Calu3 (cell line): ENCODE data around the gene OVOL3. TPM values are rescaled to one million over a fixed set of nuclear protein-coding genes. Genes with fewer than 3 reads are reported as not detected.

Experiments
- BruUV-seq: library from RNA; stranded (reverse); fragments of 400-500 nt; replicated peaks from 2 replicates; lab custom pipeline; 2021; lab: Mats Ljungman, UMichigan
- CTCF ChIA-PET: fragments of 300-600 bp; sonication (Branson Sonifier 250); formaldehyde crosslinking; loops from one replicate; lab custom pipeline; 2022; ENCODE audit warnings: antibody characterized with exemption; lab: Charles Lee
- DNase-seq: peaks from one replicate; pipeline ENCODE4 v3.0.0; 2022
- H3K27ac Mint-ChIP-seq: one replicate; pipeline ENCODE4 v1.8.0; 2022; ENCODE audit warnings: mixed read lengths; ENCODE audit not compliant: unreplicated experiment
- H3K27me3 Mint-ChIP-seq: one replicate; pipeline ENCODE4 v1.8.0; 2022; ENCODE audit warnings: mixed read lengths; ENCODE audit not compliant: unreplicated experiment
- H3K36me3 Mint-ChIP-seq: one replicate; pipeline ENCODE4 v1.8.0; 2022; ENCODE audit warnings: mild to moderate bottlenecking, moderate library complexity, mixed read lengths; ENCODE audit not compliant: insufficient read depth, unreplicated experiment
- H3K4me1 Mint-ChIP-seq: one replicate; pipeline ENCODE4 v1.8.0; 2022; ENCODE audit warnings: mild to moderate bottlenecking, low read depth, mixed read lengths; ENCODE audit not compliant: unreplicated experiment
- H3K4me3 Mint-ChIP-seq: one replicate; pipeline ENCODE4 v1.8.0; 2022; ENCODE audit warnings: mild to moderate bottlenecking, low read depth, moderate library complexity, mixed read lengths; ENCODE audit not compliant: unreplicated experiment
- H3K9me3 Mint-ChIP-seq: one replicate; pipeline ENCODE4 v1.8.0; 2022; ENCODE audit warnings: low read depth, mixed read lengths; ENCODE audit not compliant: unreplicated experiment
- intact Hi-C: fragments of 100-400 bp; cut with micrococcal nuclease; formaldehyde crosslinking; loops from one replicate; pipeline ENCODE4 v1.10.0; 2022; ENCODE audit not compliant: unreplicated experiment
- total RNA-seq: library from RNA; stranded (reverse); gene quantifications from 2 replicates; pipeline ENCODE4 v1.2.3, GENCODE V29; 2022
- TF ChIP-seq, protein P1 (sequence below): fragments of 200-600 bp; IDR thresholded peaks from one replicate; pipeline ENCODE4 v1.8.0; 2022; ENCODE audit warnings: antibody characterized with exemption; ENCODE audit not compliant: unreplicated experiment

Gene OVOL3
- total RNA-seq, 1 experiment from 2014 or later, result not detected

DNA sequence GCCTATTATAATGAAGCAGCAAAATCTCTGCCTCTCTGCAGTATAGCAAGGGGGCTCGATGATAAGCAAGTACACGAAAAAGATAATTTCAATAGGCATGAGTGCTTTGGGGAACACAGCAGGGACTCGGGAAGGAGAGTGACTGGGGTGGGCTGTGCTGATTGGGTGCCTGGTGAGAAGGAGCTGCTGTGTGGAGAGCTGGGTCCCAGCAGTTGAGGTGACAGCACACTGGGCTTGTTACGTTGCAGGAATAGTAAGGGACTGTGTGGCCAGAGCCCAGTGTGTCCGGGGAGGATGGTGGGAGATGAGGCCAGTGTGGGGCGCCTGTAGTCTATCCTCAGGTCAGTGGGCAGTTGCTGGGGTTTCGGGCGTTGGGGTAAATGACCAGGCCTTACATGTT, 38.9 kb upstream of the OVOL3 start:
- H3K4me1 Mint-ChIP-seq, result peaks cover 17% of the 10 kb centered on the region
- H3K9me3 Mint-ChIP-seq, result no peaks in the 10 kb centered on the region
- H3K27ac Mint-ChIP-seq, result no peak overlapping the region
- H3K4me3 Mint-ChIP-seq, result no peak overlapping the region
- peaks cover 53% of the 10 kb centered on the region for H3K36me3 Mint-ChIP-seq
- TF ChIP-seq, protein P1, sequence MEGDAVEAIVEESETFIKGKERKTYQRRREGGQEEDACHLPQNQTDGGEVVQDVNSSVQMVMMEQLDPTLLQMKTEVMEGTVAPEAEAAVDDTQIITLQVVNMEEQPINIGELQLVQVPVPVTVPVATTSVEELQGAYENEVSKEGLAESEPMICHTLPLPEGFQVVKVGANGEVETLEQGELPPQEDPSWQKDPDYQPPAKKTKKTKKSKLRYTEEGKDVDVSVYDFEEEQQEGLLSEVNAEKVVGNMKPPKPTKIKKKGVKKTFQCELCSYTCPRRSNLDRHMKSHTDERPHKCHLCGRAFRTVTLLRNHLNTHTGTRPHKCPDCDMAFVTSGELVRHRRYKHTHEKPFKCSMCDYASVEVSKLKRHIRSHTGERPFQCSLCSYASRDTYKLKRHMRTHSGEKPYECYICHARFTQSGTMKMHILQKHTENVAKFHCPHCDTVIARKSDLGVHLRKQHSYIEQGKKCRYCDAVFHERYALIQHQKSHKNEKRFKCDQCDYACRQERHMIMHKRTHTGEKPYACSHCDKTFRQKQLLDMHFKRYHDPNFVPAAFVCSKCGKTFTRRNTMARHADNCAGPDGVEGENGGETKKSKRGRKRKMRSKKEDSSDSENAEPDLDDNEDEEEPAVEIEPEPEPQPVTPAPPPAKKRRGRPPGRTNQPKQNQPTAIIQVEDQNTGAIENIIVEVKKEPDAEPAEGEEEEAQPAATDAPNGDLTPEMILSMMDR, result no peak
- intact Hi-C loops, result no loop called here
- no TSS peak for BruUV-seq
- CTCF ChIA-PET, result no interaction called here
- DNase-seq, result no peak
- H3K27me3 Mint-ChIP-seq, result no peaks in the 10 kb centered on the region

GRCh38 chr19:36073121-36073876, 37.6 kb upstream of the OVOL3 start:
- Mint-ChIP-seq H3K9me3 (no peaks in the 10 kb centered on the region), H3K27me3 (no peaks in the 10 kb centered on the region), H3K4me1 (peaks cover 17% of the 10 kb centered on the region), H3K4me3 (no peak overlapping the region), H3K36me3 (peaks cover 48% of the 10 kb centered on the region), H3K27ac (no peak overlapping the region)
- BruUV-seq, result no TSS peak
- CTCF ChIA-PET, result no interaction called here
- TF ChIP-seq, protein P1, result no peak
- intact Hi-C loops, result no loop called here
- no peak for DNase-seq

- Mint-ChIP-seq H3K27me3 (no peaks in the 10 kb centered on the region), H3K9me3 (no peaks in the 10 kb centered on the region), H3K27ac (no peak overlapping the region), H3K4me1 (no peaks in the 10 kb centered on the region), H3K4me3 (no peak overlapping the region), H3K36me3 (peaks cover 15% of the 10 kb centered on the region)
- BruUV-seq, result no TSS peak
- no peak for DNase-seq
- intact Hi-C loops, result no loop called here
- CTCF ChIA-PET, result interaction anchor here (0.6 kb wide), 1 partner anchor 9 kb away, joined by 3 read pairs; no protein-coding TSS in a partner anchor
- TF ChIP-seq, protein P1, result no peak
Observed at GRCh38 chr19:36079389-36079945, 31.5 kb upstream of the OVOL3 start.

- TF ChIP-seq, protein P1, result no peak
- no peak for DNase-seq
- no peaks in the 10 kb centered on the region for H3K9me3 Mint-ChIP-seq
- BruUV-seq, result no TSS peak
- H3K36me3 Mint-ChIP-seq, result peaks cover 13% of the 10 kb centered on the region
- H3K4me1 Mint-ChIP-seq, result no peaks in the 10 kb centered on the region
- no peak overlapping the region for H3K4me3 Mint-ChIP-seq
- no peak overlapping the region for H3K27ac Mint-ChIP-seq
- intact Hi-C loops, result no loop called here
- CTCF ChIA-PET, result no interaction called here
- H3K27me3 Mint-ChIP-seq, result no peaks in the 10 kb centered on the region
Observed at GRCh38 chr19:36081385-36081784, 29.6 kb upstream of the OVOL3 start.
